GM18951 (cell line): ENCODE measurements around the gene COL5A3.

ENCODE experiments used
- POLR2A ChIP-seq: IDR thresholded peaks from 4 replicates; pipeline ENCODE4 v1.6.1; 2011; ENCODE audit warnings: mild to moderate bottlenecking; ENCODE audit not compliant: insufficient read length, insufficient read depth; ENCODE audit errors: extremely low read depth
- in situ Hi-C: fragments of 300-500 bp; cut with MboI; formaldehyde crosslinking; loops from one replicate; pipeline ENCODE4 v1.12.0; 2022; ENCODE audit warnings: low sequenced_read_pairs, mixed read lengths, inconsistent platforms; ENCODE audit not compliant: unreplicated experiment

The COL5A3 gene

DNA sequence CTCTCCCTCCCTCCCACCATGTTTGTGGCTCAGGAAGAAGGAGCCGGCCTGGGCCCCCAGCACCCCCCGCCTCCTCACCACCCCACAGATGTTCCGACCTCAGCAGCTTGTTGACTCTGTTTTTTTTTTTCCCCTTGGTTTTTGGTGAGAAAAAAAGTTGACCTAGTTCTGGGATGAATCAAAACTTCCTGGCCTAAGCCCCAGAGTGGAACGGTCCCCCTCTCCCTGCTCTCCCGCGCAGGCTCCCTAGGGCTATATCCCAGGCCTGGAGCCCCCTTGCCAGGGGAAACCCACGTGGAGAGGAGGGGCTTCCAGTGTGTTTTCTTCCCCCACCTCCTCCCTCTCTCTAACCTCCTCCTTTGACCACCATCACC, 4.0 kb downstream of the COL5A3 start:
- no peak for TF ChIP-seq POLR2A
- in situ Hi-C loops: no loop called here

DNA sequence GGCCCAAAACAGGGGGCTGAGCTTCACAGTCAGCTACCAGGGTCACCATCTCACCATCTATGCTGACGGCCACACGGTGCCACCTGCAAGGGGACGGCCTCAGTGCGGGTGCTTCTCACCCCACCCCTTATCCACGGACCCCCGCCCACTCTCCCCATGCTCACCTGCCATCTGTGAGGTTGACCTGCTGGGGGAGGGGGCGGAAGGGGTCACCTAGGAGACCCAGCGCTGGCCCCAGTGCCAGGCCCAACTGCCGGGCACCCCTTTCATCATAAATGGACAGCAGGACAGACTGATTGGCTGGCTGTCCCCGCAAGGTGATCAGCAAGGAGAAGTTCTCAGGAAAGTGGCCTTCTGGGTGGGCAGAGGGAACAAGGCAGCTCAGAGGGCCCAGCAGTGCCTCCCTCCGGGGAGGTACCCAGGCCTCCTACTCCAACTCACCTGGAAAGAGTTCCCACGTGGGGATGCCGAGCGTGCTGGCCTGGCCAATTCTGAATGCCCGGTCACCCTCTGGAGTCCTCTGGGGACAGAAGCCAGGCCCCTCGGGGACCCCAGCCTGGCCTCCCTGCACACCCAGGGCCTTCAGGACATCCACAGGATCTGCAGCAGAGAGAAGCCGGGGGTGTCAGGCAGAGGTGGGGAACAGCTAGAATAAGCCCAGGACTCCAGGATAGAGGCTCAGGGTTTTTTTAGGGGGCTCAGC, 4.5 kb downstream of the COL5A3 start:
- in situ Hi-C loops: no loop called here
- no peak for TF ChIP-seq POLR2A

DNA sequence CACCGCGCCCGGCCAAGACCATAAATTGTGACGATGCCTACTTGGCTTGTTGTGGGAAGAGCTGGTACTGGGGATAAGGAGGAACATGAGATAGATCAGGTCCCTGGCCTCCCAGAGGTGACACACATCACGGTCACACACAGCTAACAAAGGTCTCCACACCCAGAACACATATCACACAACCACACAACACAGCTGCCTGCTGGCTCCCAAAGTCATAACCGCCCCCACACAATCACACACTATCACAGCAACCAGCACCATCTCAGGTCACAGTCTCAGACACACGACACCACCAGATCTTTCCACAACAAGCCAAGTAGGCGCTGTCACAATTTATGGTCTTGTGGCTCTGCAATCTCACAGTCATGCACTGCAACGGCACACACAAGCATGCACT, 5.7 kb downstream of the COL5A3 start:
- TF ChIP-seq POLR2A: no peak
- in situ Hi-C loops: no loop called here

DNA sequence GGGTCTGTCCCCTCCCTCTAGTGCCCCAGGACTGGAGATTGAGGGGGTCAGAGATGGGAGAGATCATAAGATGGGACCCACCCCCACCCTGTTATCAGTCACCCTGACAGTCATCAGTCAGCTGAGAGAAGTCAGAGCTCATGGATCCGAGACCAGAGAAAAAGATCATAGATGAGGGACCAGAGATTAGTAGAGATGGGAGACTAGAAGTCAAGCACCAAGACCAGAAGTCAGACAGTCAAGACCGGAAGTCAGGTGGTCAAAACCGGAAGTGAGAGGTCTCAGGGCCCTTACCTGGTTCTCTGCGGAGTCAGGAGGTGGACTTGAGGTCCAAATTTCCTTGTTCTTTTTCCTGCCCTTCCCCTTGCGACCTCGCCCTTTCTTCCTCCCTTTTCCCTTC, 7.0 kb downstream of the COL5A3 start:
- in situ Hi-C loops: no loop called here
- no peak for TF ChIP-seq POLR2A

DNA sequence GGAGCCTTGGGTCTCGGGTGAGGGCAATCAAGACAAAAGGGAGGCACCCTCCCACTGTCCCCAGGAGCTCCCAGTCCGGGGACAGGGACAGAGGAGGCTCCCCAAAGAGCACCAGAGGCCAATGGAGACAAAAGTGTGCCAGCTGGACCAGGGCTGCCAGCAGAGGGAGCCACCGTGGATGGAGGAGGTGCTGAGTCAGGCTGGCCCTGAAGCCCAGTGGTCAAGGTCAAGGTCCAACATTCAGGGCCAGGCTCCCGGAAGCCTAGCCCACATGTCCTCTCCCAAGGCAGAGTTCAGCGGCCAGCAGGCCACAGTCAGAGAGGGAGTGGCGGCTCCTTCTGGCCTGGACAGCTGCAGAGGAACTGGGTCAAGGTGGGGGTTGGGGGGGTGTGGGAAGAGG, 8.4 kb downstream of the COL5A3 start:
- TF ChIP-seq POLR2A: no peak
- in situ Hi-C loops: no loop called here

DNA sequence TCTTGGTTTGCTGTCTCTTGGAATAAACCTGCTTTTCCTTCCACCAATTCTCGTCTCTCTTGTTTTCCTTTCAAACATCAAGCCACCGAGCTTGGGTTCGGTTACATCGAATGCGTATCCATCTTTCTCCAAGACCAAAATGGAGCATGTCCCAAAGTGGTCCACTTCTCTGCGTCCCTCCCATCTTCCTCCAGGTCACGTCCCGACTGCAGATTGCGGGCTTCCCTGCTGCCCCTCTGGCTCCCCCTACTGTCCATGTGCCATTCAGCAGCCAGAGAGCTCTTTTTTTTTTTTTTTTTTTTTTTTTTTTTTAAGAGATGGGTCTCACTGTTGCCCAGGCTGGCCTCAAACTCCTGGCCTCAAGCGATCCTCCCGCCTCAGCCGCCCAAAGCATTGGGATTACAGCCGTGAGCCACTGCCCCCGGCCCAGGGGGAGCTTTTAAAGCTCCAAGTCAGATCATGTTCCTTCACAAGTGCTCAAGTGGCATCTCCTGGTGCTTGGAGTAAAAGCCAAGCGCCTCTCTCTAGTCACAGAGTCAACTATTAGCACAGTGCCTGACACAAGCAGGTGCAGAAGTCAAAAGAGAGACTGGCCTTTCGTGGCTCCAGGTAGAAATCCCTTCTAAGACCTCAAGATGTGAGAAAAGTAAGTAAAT, 10.0 kb downstream of the COL5A3 start:
- in situ Hi-C loops: no loop called here
- TF ChIP-seq POLR2A: no peak

DNA sequence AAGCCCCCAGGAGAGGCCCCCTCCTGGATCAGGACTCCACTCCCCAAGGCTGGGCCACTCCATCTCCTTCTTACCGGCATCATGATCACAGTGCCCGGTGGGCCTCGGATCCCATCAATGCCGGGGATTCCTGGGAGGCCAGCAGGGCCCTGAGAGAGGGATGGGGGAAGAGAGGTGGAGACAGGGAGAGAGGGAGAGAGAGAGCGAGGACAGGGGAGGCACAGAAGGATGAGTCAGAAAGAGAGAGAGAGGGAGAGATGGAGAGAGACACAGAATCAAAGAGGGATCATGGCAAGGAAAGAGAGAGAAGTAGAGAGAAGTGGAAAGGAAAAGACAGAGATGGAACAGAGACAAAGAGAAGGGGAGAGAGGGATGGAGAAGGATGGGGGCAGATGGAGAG, 13.8 kb downstream of the COL5A3 start:
- TF ChIP-seq POLR2A: no peak
- in situ Hi-C loops: no loop called here

DNA sequence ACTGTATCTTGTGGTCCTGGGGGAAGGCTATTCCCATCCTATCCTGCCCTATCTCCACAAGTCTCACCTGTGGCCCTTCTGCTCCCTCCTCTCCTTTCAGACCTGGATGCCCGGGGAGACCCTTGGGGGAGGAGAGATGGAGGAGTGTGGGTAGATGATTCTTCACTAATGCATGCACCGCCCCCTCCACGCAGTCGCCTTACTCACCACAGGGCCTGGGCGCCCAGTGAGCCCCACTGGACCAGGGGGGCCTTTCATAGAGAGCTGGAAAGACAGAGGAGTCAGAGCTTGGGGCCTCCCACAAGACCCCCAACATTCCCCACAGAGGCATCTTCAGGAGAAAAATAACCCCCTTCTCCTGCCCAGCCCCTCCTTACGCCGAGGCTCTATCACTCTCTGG, 14.3 kb downstream of the COL5A3 start:
- no peak for TF ChIP-seq POLR2A
- in situ Hi-C loops: no loop called here

DNA sequence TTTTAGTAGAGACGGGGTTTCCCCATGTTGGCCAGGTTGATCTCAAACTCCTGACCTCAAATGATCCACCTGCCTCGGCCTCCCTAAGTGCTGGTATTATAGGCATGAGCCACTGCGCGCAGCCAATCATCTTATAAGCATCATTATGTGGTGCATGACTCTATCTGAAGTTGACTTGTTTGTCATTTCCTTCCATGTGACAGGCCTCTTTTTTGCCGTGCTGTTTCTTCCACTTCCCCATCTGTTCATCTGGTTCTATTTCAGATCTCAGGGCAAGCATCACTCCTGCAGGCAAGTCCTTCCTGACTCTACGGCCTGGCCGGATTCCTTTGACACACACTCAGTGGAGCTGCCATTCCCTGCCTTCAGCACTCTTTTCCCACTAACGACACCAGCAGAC, 15.2 kb downstream of the COL5A3 start:
- in situ Hi-C loops: no loop called here
- no peak for TF ChIP-seq POLR2A

DNA sequence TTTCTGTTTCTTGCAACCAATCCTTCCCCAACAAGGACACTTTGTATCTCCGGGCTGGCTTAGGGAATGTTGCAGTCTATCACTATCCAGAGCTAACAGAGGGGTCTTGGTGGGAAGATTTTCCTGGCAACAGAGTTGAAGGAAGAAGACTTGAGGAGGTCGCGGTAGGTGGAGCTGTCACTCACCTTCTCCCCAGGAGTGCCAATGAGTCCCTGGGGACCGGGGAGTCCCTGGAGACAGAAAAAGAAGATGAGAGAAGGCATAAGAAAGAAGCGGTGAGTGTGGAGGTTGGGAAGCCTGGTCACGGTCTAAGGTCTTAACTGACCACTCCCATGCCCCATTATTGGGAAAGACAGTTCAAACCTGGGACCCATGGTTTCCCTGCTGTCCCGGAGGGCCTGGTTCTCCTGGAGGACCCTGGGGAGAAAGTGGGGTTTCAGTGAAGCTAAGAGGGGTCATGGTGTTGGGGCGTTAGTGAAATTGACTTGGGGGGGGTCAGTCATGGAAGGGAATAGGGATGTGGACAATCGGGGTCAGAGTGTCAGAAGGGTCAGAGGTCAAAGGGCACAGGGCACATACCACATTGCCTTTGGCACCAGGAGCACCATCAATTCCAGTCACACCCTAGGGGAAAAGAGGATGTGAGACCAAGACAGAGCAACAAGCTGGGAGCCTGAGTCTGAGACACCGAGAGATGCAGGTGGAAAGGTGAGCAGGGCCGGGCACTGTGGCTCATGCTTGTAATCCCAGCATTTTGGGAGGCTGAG, 18.7 kb downstream of the COL5A3 start:
- in situ Hi-C loops: no loop called here
- TF ChIP-seq POLR2A: no peak

DNA sequence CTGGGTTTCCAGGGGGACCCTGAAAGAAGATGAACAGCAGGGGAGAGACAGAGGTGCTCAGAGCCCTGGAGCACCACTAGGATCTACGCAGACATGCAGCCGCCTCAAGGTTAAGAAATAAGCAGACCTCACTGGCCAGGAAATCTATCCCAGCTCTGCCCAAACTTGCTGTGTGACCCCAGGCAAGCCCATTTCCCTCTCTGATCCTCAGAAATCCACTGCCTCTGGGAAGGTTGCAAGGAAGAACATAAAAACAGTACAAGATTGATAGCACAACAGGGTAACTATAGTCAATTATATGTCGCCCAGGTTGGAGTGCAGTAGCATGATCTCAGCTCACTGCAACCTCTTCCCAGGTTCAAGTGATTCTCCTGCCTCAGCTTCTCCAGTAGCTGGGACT, 20.8 kb downstream of the COL5A3 start:
- in situ Hi-C loops: no loop called here
- TF ChIP-seq POLR2A: no peak

DNA sequence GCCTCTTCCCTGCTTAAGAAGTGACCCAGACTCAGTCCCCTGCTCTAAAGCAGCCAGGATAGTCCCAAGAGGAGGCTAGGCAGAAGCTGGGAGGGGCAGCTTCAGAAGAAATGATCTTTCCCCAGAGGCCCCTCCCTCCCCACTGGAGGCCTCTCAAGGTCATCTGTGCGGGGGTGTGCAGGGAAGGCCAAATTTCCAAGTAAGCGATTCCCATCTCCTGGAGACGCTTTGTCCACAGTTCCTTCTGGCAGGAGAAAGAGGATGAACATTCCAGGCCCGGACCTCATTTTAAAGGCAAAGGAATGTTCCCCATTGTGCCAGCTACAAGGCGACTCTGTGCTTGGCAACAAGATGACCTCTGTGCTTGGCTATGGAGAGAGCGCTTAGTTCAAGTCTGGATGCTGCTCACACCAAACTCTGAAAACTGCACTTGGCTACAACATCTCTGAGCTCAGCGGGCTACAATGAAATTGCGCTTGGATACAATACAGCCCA, 23.5 kb downstream of the COL5A3 start:
- in situ Hi-C loops: no loop called here

DNA sequence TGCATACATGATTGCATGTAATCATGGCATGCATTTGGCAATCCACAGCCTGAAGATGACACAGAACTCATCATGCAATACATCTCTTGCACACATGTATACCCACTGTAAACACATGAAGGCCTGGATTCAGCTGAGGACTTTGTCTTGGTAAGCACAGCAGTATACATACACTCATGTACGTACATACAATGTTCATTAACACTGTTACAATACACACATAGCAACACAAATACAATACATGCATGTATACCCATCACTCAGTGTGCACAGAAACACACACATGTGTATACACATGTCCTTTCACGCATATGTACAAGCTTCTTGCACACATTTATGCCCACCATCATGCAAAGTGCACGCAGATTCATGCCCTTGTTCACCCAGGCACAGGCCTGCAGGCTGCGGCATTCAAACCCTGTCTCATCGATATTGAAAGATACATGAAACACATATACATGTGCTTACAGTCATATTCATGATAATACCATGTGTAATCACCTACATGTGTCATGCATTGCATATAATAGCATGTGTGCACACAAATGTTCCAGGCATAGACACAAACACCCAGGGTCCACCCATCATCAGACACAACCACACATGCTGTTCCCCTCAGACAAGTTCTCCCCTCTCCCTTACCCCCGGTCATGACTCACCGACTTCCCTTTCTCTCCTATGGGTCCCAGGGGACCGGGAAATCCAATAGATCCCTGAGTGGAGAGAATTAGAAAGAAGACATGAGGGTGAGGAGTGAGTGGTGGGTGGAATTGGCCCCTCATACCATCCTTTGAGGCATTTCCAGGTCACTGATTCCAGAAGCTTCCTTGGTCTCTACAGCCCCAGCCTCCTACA, 28.7 kb downstream of the COL5A3 start:
- no peak for TF ChIP-seq POLR2A
- in situ Hi-C loops: no loop called here

More for the DNA sequence above, 23.5 kb downstream of the COL5A3 start:
- no peak for TF ChIP-seq POLR2A
